Camera-type eye (tissue), 1 donor: ENCODE measurements around the gene ZBTB34. TPM values are rescaled to one million over a fixed set of nuclear protein-coding genes. Genes with fewer than 3 reads are reported as not detected.

Experiments
- total RNA-seq: library from RNA; depleted of rRNA; stranded (reverse); fragments of >200 nt; gene quantifications from one replicate; pipeline ENCODE4 v1.2.3, GENCODE V29; 2014

ZBTB34 gene, protein sequence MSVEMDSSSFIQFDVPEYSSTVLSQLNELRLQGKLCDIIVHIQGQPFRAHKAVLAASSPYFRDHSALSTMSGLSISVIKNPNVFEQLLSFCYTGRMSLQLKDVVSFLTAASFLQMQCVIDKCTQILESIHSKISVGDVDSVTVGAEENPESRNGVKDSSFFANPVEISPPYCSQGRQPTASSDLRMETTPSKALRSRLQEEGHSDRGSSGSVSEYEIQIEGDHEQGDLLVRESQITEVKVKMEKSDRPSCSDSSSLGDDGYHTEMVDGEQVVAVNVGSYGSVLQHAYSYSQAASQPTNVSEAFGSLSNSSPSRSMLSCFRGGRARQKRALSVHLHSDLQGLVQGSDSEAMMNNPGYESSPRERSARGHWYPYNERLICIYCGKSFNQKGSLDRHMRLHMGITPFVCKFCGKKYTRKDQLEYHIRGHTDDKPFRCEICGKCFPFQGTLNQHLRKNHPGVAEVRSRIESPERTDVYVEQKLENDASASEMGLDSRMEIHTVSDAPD
- 35.9 TPM for total RNA-seq

DNA sequence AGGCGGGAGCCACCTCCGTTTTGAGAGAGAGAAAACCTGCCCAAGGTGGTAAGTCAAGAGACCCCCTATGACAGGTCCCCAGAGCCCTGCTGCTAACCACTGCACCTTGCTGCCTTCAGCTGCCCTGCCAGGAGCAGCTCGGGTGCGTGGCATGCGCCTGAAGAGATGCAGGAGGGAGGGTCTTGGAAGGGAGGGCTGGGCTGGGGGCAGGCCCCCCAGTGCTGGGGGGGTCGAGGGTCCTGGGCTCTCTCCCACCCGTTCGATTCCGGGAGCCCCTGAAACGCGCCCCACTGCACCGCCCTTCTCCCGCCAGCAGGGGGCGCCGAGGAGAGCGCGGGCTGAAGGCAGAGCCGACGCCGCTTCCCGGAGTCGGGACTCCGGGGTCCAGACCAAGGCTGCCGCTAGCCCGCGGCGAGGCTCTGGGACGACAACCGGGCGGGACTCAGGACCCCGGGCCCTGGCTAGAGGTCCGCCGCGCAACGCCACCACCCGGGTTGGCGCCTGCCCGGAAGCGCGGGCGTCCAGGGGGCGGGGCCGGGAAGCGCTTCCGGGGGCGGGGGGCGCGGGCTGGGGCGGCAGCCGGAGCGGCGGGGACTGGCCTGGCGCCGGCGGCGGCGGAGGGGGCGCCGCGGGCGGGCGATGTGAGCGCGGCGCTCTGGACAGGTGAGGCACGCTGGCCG lies at the start of gene ZBTB34:
Gene ZBTB34 (plus strand): TSS at position 563 of the 680 bp plus-strand sequence. CDS start 18,761 bp downstream, outside the sequence.

DNA sequence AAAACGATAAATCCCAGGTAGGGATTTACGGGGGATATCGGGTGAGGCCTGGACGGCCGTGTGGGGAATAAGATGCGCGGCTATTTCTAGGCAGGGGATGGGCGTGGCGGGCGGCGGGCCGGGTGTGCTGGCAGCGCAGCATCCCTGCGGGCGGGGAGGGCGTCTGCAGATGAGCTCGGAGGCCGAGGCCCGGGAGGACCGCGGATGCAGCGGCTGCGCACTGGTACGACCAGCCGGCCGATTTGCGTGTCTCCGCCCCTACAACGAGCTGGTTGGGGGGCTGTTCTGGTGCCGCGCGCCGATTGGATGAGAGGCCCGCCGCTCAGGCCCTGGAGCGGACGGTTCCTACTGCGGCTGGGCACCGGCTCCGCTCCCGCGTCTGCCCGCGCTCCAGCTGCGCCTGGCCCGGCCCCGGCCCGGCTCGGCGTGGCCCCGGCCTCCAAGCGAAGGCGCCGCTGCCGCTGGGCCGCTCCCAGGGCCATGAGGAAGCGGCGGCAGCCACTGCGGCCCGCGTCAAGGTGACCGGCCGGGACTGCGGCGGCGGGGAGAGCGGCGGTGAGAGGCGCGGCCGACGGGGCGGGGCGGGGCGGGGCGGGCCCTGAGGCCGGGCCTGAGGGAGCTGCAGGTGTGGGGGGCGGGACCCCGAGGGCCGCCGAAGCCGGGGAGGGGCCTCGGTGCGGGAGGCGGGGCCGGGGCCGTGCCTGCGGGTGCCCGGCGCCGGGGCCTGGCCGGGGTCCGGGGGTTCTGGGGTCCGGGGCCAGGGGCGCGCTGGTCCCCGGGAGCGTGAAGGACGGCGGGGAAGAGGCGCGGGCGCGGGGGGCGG lies 54.2 kb downstream of the ZBTB34 start, which contains the start of gene RALGPS1:
Gene RALGPS1 (plus strand): TSS at position 325 of the 823 bp plus-strand sequence. CDS start 47,508 bp downstream, outside the sequence.

Other genes starting within 250 kb of the ZBTB34 start
- 12.9 TPM for gene LMX1B, start 246.7 kb upstream of the ZBTB34 start, total RNA-seq
- gene ZBTB43, start 55.6 kb upstream of the ZBTB34 start, total RNA-seq, result 24.6 TPM
- gene RALGPS1, start 54.1 kb downstream of the ZBTB34 start, total RNA-seq, result 35.3 TPM